ENCODE measurements around the gene CHMP4B.
"Not testable (repeated sequence)": the region's sequence is repeated elsewhere in the genome, so short reads cannot be mapped to it uniquely, and the experiment has no call there.

CHMP4B gene

GRCh38 chr20:33783256-33783655 lies 27.9 kb upstream of the CHMP4B start:
- H3K36me3 ChIP-seq (ENCODE audit: insufficient read depth, low read length): no peaks in the 10 kb centered on the region
- no peaks in the 10 kb centered on the region for H3K9me3 ChIP-seq (ENCODE audit: control insufficient read depth, insufficient read depth, low read length)
- H3K4me1 ChIP-seq (ENCODE audit: insufficient read depth, low read length): peaks cover 7% of the 10 kb centered on the region; the same call in 1 of the 2 replicates
- no peak overlapping the region for H3K9ac ChIP-seq (ENCODE audit: low read depth, low read length)

- Histone ChIP-seq H3K36me3 (ENCODE audit: insufficient read depth, low read length) (no peaks in the 10 kb centered on the region), H3K9me3 (ENCODE audit: control insufficient read depth, insufficient read depth, low read length) (no peaks in the 10 kb centered on the region), H3K4me1 (ENCODE audit: insufficient read depth, low read length) (peaks cover 4% of the 10 kb centered on the region; the same call in 1 of the 2 replicates), H3K9ac (ENCODE audit: low read depth, low read length) (no peak overlapping the region)
Observed at GRCh38 chr20:33783818-33784217, 27.3 kb upstream of the CHMP4B start.

GRCh38 chr20:33784225-33784624 lies 26.9 kb upstream of the CHMP4B start:
- H3K36me3 ChIP-seq (ENCODE audit: insufficient read depth, low read length): no peaks in the 10 kb centered on the region
- no peaks in the 10 kb centered on the region; the same call in 1 of the 2 replicates for H3K4me1 ChIP-seq (ENCODE audit: insufficient read depth, low read length)
- H3K9ac ChIP-seq (ENCODE audit: low read depth, low read length): no peak overlapping the region

GRCh38 chr20:33785503-33785902 lies 25.6 kb upstream of the CHMP4B start:
- Histone ChIP-seq H3K4me1 (ENCODE audit: insufficient read depth, low read length) (no peaks in the 10 kb centered on the region; the same call in 1 of the 2 replicates), H3K36me3 (ENCODE audit: insufficient read depth, low read length) (no peaks in the 10 kb centered on the region), H3K9me3 (ENCODE audit: control insufficient read depth, insufficient read depth, low read length) (no peaks in the 10 kb centered on the region), H3K9ac (ENCODE audit: low read depth, low read length) (no peak overlapping the region)

More at GRCh38 chr20:33784225-33784624, 26.9 kb upstream of the CHMP4B start:
- no peaks in the 10 kb centered on the region for H3K9me3 ChIP-seq (ENCODE audit: control insufficient read depth, insufficient read depth, low read length)

GRCh38 chr20:33787253-33787891 lies 23.8 kb upstream of the CHMP4B start:
- Histone ChIP-seq H3K9me3 (ENCODE audit: control insufficient read depth, insufficient read depth, low read length) (no peaks in the 10 kb centered on the region), H3K36me3 (ENCODE audit: insufficient read depth, low read length) (no peaks in the 10 kb centered on the region), H3K9ac (ENCODE audit: low read depth, low read length) (no peak overlapping the region), H3K4me1 (ENCODE audit: insufficient read depth, low read length) (no peaks in the 10 kb centered on the region; the same call in 1 of the 2 replicates)

GRCh38 chr20:33788351-33789049 lies 22.6 kb upstream of the CHMP4B start:
- Histone ChIP-seq H3K9me3 (ENCODE audit: control insufficient read depth, insufficient read depth, low read length) (no peaks in the 10 kb centered on the region), H3K4me1 (ENCODE audit: insufficient read depth, low read length) (no peaks in the 10 kb centered on the region; the same call in 1 of the 2 replicates), H3K36me3 (ENCODE audit: insufficient read depth, low read length) (no peaks in the 10 kb centered on the region), H3K9ac (ENCODE audit: low read depth, low read length) (no peak overlapping the region)

GRCh38 chr20:33789109-33789857 lies 21.9 kb upstream of the CHMP4B start:
- no peaks in the 10 kb centered on the region for H3K36me3 ChIP-seq (ENCODE audit: insufficient read depth, low read length)
- H3K9me3 ChIP-seq (ENCODE audit: control insufficient read depth, insufficient read depth, low read length): no peaks in the 10 kb centered on the region
- no peaks in the 10 kb centered on the region; the same call in 1 of the 2 replicates for H3K4me1 ChIP-seq (ENCODE audit: insufficient read depth, low read length)
- H3K9ac ChIP-seq (ENCODE audit: low read depth, low read length): no peak overlapping the region

GRCh38 chr20:33789858-33790182 lies 21.3 kb upstream of the CHMP4B start:
- Histone ChIP-seq H3K9me3 (ENCODE audit: control insufficient read depth, insufficient read depth, low read length) (no peaks in the 10 kb centered on the region), H3K4me1 (ENCODE audit: insufficient read depth, low read length) (no peaks in the 10 kb centered on the region; the same call in 1 of the 2 replicates), H3K9ac (ENCODE audit: low read depth, low read length) (no peak overlapping the region), H3K36me3 (ENCODE audit: insufficient read depth, low read length) (no peaks in the 10 kb centered on the region)

- Histone ChIP-seq H3K36me3 (ENCODE audit: insufficient read depth, low read length) (no peaks in the 10 kb centered on the region), H3K4me1 (ENCODE audit: insufficient read depth, low read length) (no peaks in the 10 kb centered on the region; the same call in 1 of the 2 replicates), H3K9ac (ENCODE audit: low read depth, low read length) (no peak overlapping the region), H3K9me3 (ENCODE audit: control insufficient read depth, insufficient read depth, low read length) (no peaks in the 10 kb centered on the region)
Observed at GRCh38 chr20:33790566-33790965, 20.6 kb upstream of the CHMP4B start.

- H3K36me3 ChIP-seq (ENCODE audit: insufficient read depth, low read length): no peaks in the 10 kb centered on the region
- no peak overlapping the region for H3K9ac ChIP-seq (ENCODE audit: low read depth, low read length)
- H3K9me3 ChIP-seq (ENCODE audit: control insufficient read depth, insufficient read depth, low read length): no peaks in the 10 kb centered on the region
- H3K4me1 ChIP-seq (ENCODE audit: insufficient read depth, low read length): no peaks in the 10 kb centered on the region; the same call in 1 of the 2 replicates
Observed at GRCh38 chr20:33791021-33791420, 20.1 kb upstream of the CHMP4B start.

GRCh38 chr20:33791540-33791939 lies 19.6 kb upstream of the CHMP4B start:
- no peaks in the 10 kb centered on the region for H3K9me3 ChIP-seq (ENCODE audit: control insufficient read depth, insufficient read depth, low read length)
- H3K4me1 ChIP-seq (ENCODE audit: insufficient read depth, low read length): no peaks in the 10 kb centered on the region; the same call in 1 of the 2 replicates
- no peak overlapping the region for H3K9ac ChIP-seq (ENCODE audit: low read depth, low read length)
- no peaks in the 10 kb centered on the region for H3K36me3 ChIP-seq (ENCODE audit: insufficient read depth, low read length)

- H3K9me3 ChIP-seq (ENCODE audit: control insufficient read depth, insufficient read depth, low read length): no peaks in the 10 kb centered on the region
- H3K4me1 ChIP-seq (ENCODE audit: insufficient read depth, low read length): no peaks in the 10 kb centered on the region; the same call in 1 of the 2 replicates
- H3K9ac ChIP-seq (ENCODE audit: low read depth, low read length): no peak overlapping the region
Observed at GRCh38 chr20:33791959-33792597, 19.1 kb upstream of the CHMP4B start.

GRCh38 chr20:33792598-33792989 lies 18.6 kb upstream of the CHMP4B start:
- H3K9me3 ChIP-seq (ENCODE audit: control insufficient read depth, insufficient read depth, low read length); H3K36me3 ChIP-seq (ENCODE audit: insufficient read depth, low read length); H3K9ac ChIP-seq (ENCODE audit: low read depth, low read length); H3K4me1 ChIP-seq (ENCODE audit: insufficient read depth, low read length): not testable (repeated sequence)

More at GRCh38 chr20:33791959-33792597, 19.1 kb upstream of the CHMP4B start:
- no peaks in the 10 kb centered on the region for H3K36me3 ChIP-seq (ENCODE audit: insufficient read depth, low read length)

Measured in ES-I3 (cell line).